HEK293 (cell line): Measurements from ENCODE around the gene PTPRN.

Experiments used
- BCL11B ChIP-seq: fragments of 450-650 bp; formaldehyde crosslinking; IDR thresholded peaks from 2 replicates; pipeline ENCODE4 v1.5.1; 2016; ENCODE audit warnings: low read depth, missing biosample characterization, missing genetic modification characterization
- FEZF1 ChIP-seq: fragments of 450-650 bp; formaldehyde crosslinking; IDR thresholded peaks from 2 replicates; pipeline ENCODE4 v1.5.1; 2016; ENCODE audit warnings: missing biosample characterization, missing genetic modification characterization
- GLI4 ChIP-seq: fragments of 450-650 bp; formaldehyde crosslinking; IDR thresholded peaks from 2 replicates; pipeline ENCODE4 v1.5.1; 2016; ENCODE audit warnings: missing biosample characterization, missing genetic modification characterization
- HOXA7 ChIP-seq: sonication (generic); formaldehyde crosslinking; IDR thresholded peaks from 2 replicates; pipeline ENCODE4 v1.8.1; 2022; ENCODE audit warnings: missing genetic modification reagents, borderline replicate concordance
- KLF16 ChIP-seq: fragments of 450-650 bp; formaldehyde crosslinking; IDR thresholded peaks from 2 replicates; pipeline ENCODE4 v1.5.1; 2017; ENCODE audit warnings: missing biosample characterization, missing genetic modification characterization
- MEIS1 ChIP-seq: sonication (generic); formaldehyde crosslinking; IDR thresholded peaks from 2 replicates; pipeline ENCODE4 v1.8.1; 2022; ENCODE audit warnings: missing genetic modification reagents, mild to moderate bottlenecking, borderline replicate concordance
- OSR2 ChIP-seq: fragments of 450-650 bp; formaldehyde crosslinking; IDR thresholded peaks from 2 replicates; pipeline ENCODE4 v1.5.1; 2016; ENCODE audit warnings: missing biosample characterization, missing genetic modification characterization
- OVOL3 ChIP-seq: fragments of 450-650 bp; formaldehyde crosslinking; IDR thresholded peaks from 2 replicates; pipeline ENCODE4 v1.5.1; 2016; ENCODE audit warnings: missing biosample characterization, missing genetic modification characterization
- RBAK ChIP-seq: fragments of 450-650 bp; formaldehyde crosslinking; IDR thresholded peaks from 2 replicates; pipeline ENCODE4 v1.5.1; 2016; ENCODE audit warnings: missing biosample characterization, missing genetic modification characterization
- SP3 ChIP-seq: fragments of 450-650 bp; formaldehyde crosslinking; IDR thresholded peaks from 2 replicates; pipeline ENCODE4 v1.5.1; 2016; ENCODE audit warnings: missing biosample characterization, missing genetic modification characterization
- TCF7L2 ChIP-seq: IDR thresholded peaks from 2 replicates; pipeline ENCODE4 v1.6.1; 2011; ENCODE audit warnings: low read depth, mild to moderate bottlenecking, inconsistent platforms, low read length, moderate library complexity, borderline replicate concordance
- TRIM28 ChIP-seq: IDR thresholded peaks from 2 replicates; pipeline ENCODE4 v1.6.1; 2011; ENCODE audit warnings: low read length, control low read depth, borderline replicate concordance
- ZBTB11 ChIP-seq: fragments of 450-650 bp; formaldehyde crosslinking; conservative IDR thresholded peaks from 2 replicates; pipeline ENCODE4 v1.5.1; 2016; ENCODE audit warnings: low read depth, missing biosample characterization, missing genetic modification characterization
- ZFHX2 ChIP-seq: fragments of 450-650 bp; formaldehyde crosslinking; conservative IDR thresholded peaks from 2 replicates; pipeline ENCODE4 v1.5.1; 2016; ENCODE audit warnings: missing biosample characterization, missing genetic modification characterization
- ZIC2 ChIP-seq: fragments of 450-650 bp; formaldehyde crosslinking; IDR thresholded peaks from 2 replicates; pipeline ENCODE4 v1.5.1; 2016; ENCODE audit warnings: missing biosample characterization, missing genetic modification characterization
- ZNF112 ChIP-seq: fragments of 450-650 bp; formaldehyde crosslinking; IDR thresholded peaks from 2 replicates; pipeline ENCODE4 v1.5.0; 2017; ENCODE audit warnings: missing biosample characterization, missing genetic modification characterization
- ZNF16 ChIP-seq: fragments of 450-650 bp; formaldehyde crosslinking; IDR thresholded peaks from 2 replicates; pipeline ENCODE4 v1.5.1; 2016; ENCODE audit warnings: low read depth, missing biosample characterization, missing genetic modification characterization
- ZNF24 ChIP-seq: fragments of 450-650 bp; formaldehyde crosslinking; IDR thresholded peaks from 2 replicates; pipeline ENCODE4 v1.5.1; 2016; ENCODE audit warnings: missing biosample characterization, missing genetic modification characterization
- ZNF324 ChIP-seq: fragments of 450-650 bp; formaldehyde crosslinking; IDR thresholded peaks from 2 replicates; pipeline ENCODE4 v1.5.1; 2016; ENCODE audit warnings: missing biosample characterization, missing genetic modification characterization
- ZNF335 ChIP-seq: fragments of 450-650 bp; formaldehyde crosslinking; conservative IDR thresholded peaks from 2 replicates; pipeline ENCODE4 v1.5.1; 2016; ENCODE audit warnings: missing biosample characterization, missing genetic modification characterization
- ZNF354C ChIP-seq: fragments of 450-650 bp; formaldehyde crosslinking; IDR thresholded peaks from 2 replicates; pipeline ENCODE4 v1.5.1; 2016; ENCODE audit warnings: missing biosample characterization, missing genetic modification characterization, low read depth, borderline replicate concordance
- ZNF366 ChIP-seq: fragments of 450-650 bp; formaldehyde crosslinking; conservative IDR thresholded peaks from 2 replicates; pipeline ENCODE4 v1.5.1; 2016; ENCODE audit warnings: missing biosample characterization, missing genetic modification characterization
- ZNF394 ChIP-seq: fragments of 450-650 bp; formaldehyde crosslinking; IDR thresholded peaks from 2 replicates; pipeline ENCODE4 v1.5.1; 2016; ENCODE audit warnings: missing biosample characterization, missing genetic modification characterization, mild to moderate bottlenecking, moderate library complexity, borderline replicate concordance
- ZNF398 ChIP-seq: fragments of 450-650 bp; formaldehyde crosslinking; IDR thresholded peaks from 2 replicates; pipeline ENCODE4 v1.5.1; 2017; ENCODE audit warnings: missing biosample characterization, missing genetic modification characterization
- ZNF510 ChIP-seq: fragments of 450-650 bp; formaldehyde crosslinking; IDR thresholded peaks from 2 replicates; pipeline ENCODE4 v1.5.1; 2018; ENCODE audit warnings: mild to moderate bottlenecking, missing genetic modification characterization, missing biosample characterization; ENCODE audit not compliant: insufficient replicate concordance
- ZNF558 ChIP-seq: fragments of 450-650 bp; formaldehyde crosslinking; IDR thresholded peaks from 2 replicates; pipeline ENCODE4 v1.5.1; 2016; ENCODE audit warnings: missing biosample characterization, missing genetic modification characterization
- ZNF571 ChIP-seq: fragments of 450-650 bp; formaldehyde crosslinking; IDR thresholded peaks from 2 replicates; pipeline ENCODE4 v1.5.0; 2017; ENCODE audit warnings: missing biosample characterization, missing genetic modification characterization
- ZNF629 ChIP-seq: fragments of 450-650 bp; formaldehyde crosslinking; IDR thresholded peaks from 2 replicates; pipeline ENCODE4 v1.5.1; 2017; ENCODE audit warnings: missing biosample characterization, missing genetic modification characterization
- ZNF660 ChIP-seq: fragments of 450-650 bp; IDR thresholded peaks from 2 replicates; pipeline ENCODE4 v1.5.1; 2018; ENCODE audit warnings: missing biosample characterization, mild to moderate bottlenecking, missing genetic modification characterization
- ZNF76 ChIP-seq: fragments of 450-650 bp; formaldehyde crosslinking; IDR thresholded peaks from 2 replicates; pipeline ENCODE4; 2016; ENCODE audit warnings: low read depth, missing biosample characterization, missing genetic modification characterization, borderline replicate concordance
- ZNF837 ChIP-seq: fragments of 450-650 bp; formaldehyde crosslinking; IDR thresholded peaks from 2 replicates; pipeline ENCODE4 v1.5.1; 2016; ENCODE audit warnings: missing biosample characterization, missing genetic modification characterization
- ZNF843 ChIP-seq: fragments of 450-650 bp; formaldehyde crosslinking; IDR thresholded peaks from 2 replicates; pipeline ENCODE4 v1.5.1; 2016; ENCODE audit warnings: missing biosample characterization, missing genetic modification characterization
- ZSCAN16 ChIP-seq: fragments of 450-650 bp; formaldehyde crosslinking; IDR thresholded peaks from 2 replicates; pipeline ENCODE4 v1.5.1; 2016; ENCODE audit warnings: missing biosample characterization, missing genetic modification characterization
- ZSCAN5A ChIP-seq: fragments of 450-650 bp; formaldehyde crosslinking; IDR thresholded peaks from 2 replicates; pipeline ENCODE4 v1.5.1; 2016; ENCODE audit warnings: missing biosample characterization, missing genetic modification characterization

The PTPRN gene

GRCh38 chr2:219279151-219279915, 29.9 kb downstream of the PTPRN start, which contains the start of gene DNAJB2 (continued):
- TF ChIP-seq ZNF571 (tag by site-specific recombination) = no peak
- TF ChIP-seq HOXA7 (CRISPR knock-in tag) = no peak
- TF ChIP-seq KLF16 (tag by site-specific recombination) = peak; percentile 77
- TF ChIP-seq ZNF394 = peak; percentile 68; the same call in 1 of the 2 replicates
- TF ChIP-seq OSR2 (tag by site-specific recombination) = peak; percentile 54; the same call in 1 of the 2 replicates
- TF ChIP-seq ZSCAN5A (tag by site-specific recombination) = no peak
- TF ChIP-seq ZNF398 (tag by site-specific recombination) = no peak; the same call in 1 of the 2 replicates
- no peak for TF ChIP-seq RBAK
- TF ChIP-seq TRIM28 = no peak
- peak; percentile 90 for TF ChIP-seq ZNF629 (tag by site-specific recombination)
- TF ChIP-seq TCF7L2 = no peak
- no peak for TF ChIP-seq ZNF843 (tag by site-specific recombination)
- no peak for TF ChIP-seq GLI4 (tag by site-specific recombination)
- no peak for TF ChIP-seq ZNF324 (tag by site-specific recombination)
- TF ChIP-seq ZNF16 (tag by site-specific recombination) = no peak
- no peak for TF ChIP-seq BCL11B
- no peak for TF ChIP-seq ZNF558 (tag by site-specific recombination)
- no peak for TF ChIP-seq ZSCAN16
- peak; percentile 90 for TF ChIP-seq SP3 (tag by site-specific recombination)
- no peak for TF ChIP-seq ZNF837 (tag by site-specific recombination)
- TF ChIP-seq ZNF76 = peak; percentile 90
- no peak for TF ChIP-seq MEIS1 (CRISPR knock-in tag)
- TF ChIP-seq ZNF354C (tag by site-specific recombination) = no peak
- no peak for TF ChIP-seq ZNF112 (tag by site-specific recombination)
- TF ChIP-seq ZNF24 (tag by site-specific recombination) = no peak
- peak; percentile 68 for TF ChIP-seq ZFHX2 (tag by site-specific recombination)
- TF ChIP-seq ZIC2 = peak; percentile 83
- TF ChIP-seq OVOL3 (tag by site-specific recombination) = no peak
- TF ChIP-seq ZNF335 = no peak; the same call in 1 of the 2 replicates
- no peak for TF ChIP-seq ZBTB11 (tag by site-specific recombination)
- no peak; the same call in 1 of the 2 replicates for TF ChIP-seq FEZF1
- TF ChIP-seq ZNF660 (tag by site-specific recombination) = peak; percentile 72
- TF ChIP-seq ZNF510 = peak; percentile 96
- TF ChIP-seq ZNF366 (tag by site-specific recombination) = no peak
